HG02642 (cell line): ENCODE data around the gene BZW2.
"Not testable (repeated sequence)": the region's sequence is repeated elsewhere in the genome, so short reads cannot be mapped to it uniquely, and the experiment has no call there.

Source experiments
- ATAC-seq: cut with Tn5 transposase; IDR thresholded peaks from one replicate; pipeline ENCODE4 v1.9.1; 2021; ENCODE audit warnings: mild to moderate bottlenecking; ENCODE audit not compliant: unreplicated experiment, poor library complexity

Gene BZW2

GRCh38 chr7:16669581-16669980, 23.6 kb downstream of the BZW2 start:
- ATAC-seq: no peak

GRCh38 chr7:16670021-16670420, 24.0 kb downstream of the BZW2 start:
- ATAC-seq: no peak

GRCh38 chr7:16670731-16671344, 24.9 kb downstream of the BZW2 start:
- no peak for ATAC-seq

GRCh38 chr7:16671811-16672210, 25.8 kb downstream of the BZW2 start:
- ATAC-seq: no peak

- ATAC-seq: no peak
Observed at GRCh38 chr7:16675277-16675676, 29.3 kb downstream of the BZW2 start.

GRCh38 chr7:16677978-16678494, 32.1 kb downstream of the BZW2 start:
- ATAC-seq: no peak

- ATAC-seq: not testable (repeated sequence)
Observed at GRCh38 chr7:16678645-16679566, 32.9 kb downstream of the BZW2 start.

- ATAC-seq: no peak
Observed at GRCh38 chr7:16684935-16685334, 39.0 kb downstream of the BZW2 start.

GRCh38 chr7:16685535-16685934, 39.6 kb downstream of the BZW2 start:
- no peak for ATAC-seq

GRCh38 chr7:16688249-16688648, 42.3 kb downstream of the BZW2 start:
- ATAC-seq: no peak

GRCh38 chr7:16691241-16691640, 45.3 kb downstream of the BZW2 start:
- ATAC-seq: no peak

- ATAC-seq: no peak
Observed at GRCh38 chr7:16693601-16694318, 47.8 kb downstream of the BZW2 start.

GRCh38 chr7:16694806-16695205, 48.8 kb downstream of the BZW2 start:
- ATAC-seq: no peak

GRCh38 chr7:16695621-16696237, 49.7 kb downstream of the BZW2 start:
- peak; percentile 56 for ATAC-seq

- no peak for ATAC-seq
Observed at GRCh38 chr7:16697507-16698199, 51.7 kb downstream of the BZW2 start.

GRCh38 chr7:16698200-16698905, 52.4 kb downstream of the BZW2 start:
- no peak for ATAC-seq

- no peak for ATAC-seq
Observed at GRCh38 chr7:16702441-16702840, 56.5 kb downstream of the BZW2 start.

GRCh38 chr7:16708511-16708910, 62.5 kb downstream of the BZW2 start:
- ATAC-seq: no peak

GRCh38 chr7:16708980-16709379, 63.0 kb downstream of the BZW2 start:
- ATAC-seq: no peak
